ENCODE measurements around the gene BHLHE40. TPM values are rescaled to one million over a fixed set of nuclear protein-coding genes. Genes with fewer than 3 reads are reported as not detected.

BHLHE40 gene
- total RNA-seq, 1 experiment from 2014 or later: 3.5 TPM

DNA sequence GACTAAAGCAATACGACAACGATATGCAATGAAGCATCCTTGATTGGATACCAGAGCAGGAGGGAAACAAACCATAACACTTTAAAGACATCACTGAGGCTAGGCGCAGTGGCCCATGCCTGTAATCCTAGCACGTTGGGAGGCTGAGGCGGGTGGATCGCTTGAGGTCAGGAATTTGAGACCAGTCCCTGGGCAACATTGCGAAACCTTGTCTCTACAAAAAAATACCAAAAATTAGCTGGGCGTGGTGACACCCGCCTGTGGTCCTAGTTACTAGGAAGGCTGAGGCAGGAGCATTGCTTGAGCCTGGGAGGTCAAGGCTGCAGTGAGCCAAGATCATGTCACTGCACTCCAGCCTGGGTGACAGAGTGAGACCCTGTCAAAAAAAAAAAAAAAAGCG lies 33.9 kb upstream of the BHLHE40 start:
- ChIA-PET POLR2A (ENCODE audit: low non-redundant PET) (no interaction called here), CTCF (no interaction called here)
- no peaks in the 10 kb centered on the region for H3K36me3 ChIP-seq (ENCODE audit: insufficient read depth, low read length, poor library complexity, severe bottlenecking)
- no peak for DNase-seq (ENCODE audit: low spot score)
- BruUV-seq (replicated peaks): no TSS peak
- H3K27ac ChIP-seq (ENCODE audit: low read depth, low read length, poor library complexity, severe bottlenecking): no peak overlapping the region
- TF ChIP-seq EZH2 (IDR thresholded peaks at IDR 0.05; ENCODE audit: borderline replicate concordance, low read depth, low read length, poor library complexity, severe bottlenecking): no peak
- no peak for TF ChIP-seq CTCF (conservative IDR thresholded peaks at IDR 0.05; ENCODE audit: low read depth, low read length)
- H3K4me3 ChIP-seq (ENCODE audit: low read depth, low read length, poor library complexity, severe bottlenecking): no peak overlapping the region
- H3K9me3 ChIP-seq (ENCODE audit: low read depth, low read length, poor library complexity, severe bottlenecking): no peaks in the 10 kb centered on the region
- no peaks in the 10 kb centered on the region for H3K27me3 ChIP-seq (replicated peaks; ENCODE audit: insufficient read depth, low read depth, low read length, poor library complexity)
- H3K4me1 ChIP-seq (ENCODE audit: insufficient read depth, low read length, poor library complexity, severe bottlenecking): no peaks in the 10 kb centered on the region
- intact Hi-C loops (cut with micrococcal nuclease; ENCODE audit: unreplicated experiment): no loop called here

DNA sequence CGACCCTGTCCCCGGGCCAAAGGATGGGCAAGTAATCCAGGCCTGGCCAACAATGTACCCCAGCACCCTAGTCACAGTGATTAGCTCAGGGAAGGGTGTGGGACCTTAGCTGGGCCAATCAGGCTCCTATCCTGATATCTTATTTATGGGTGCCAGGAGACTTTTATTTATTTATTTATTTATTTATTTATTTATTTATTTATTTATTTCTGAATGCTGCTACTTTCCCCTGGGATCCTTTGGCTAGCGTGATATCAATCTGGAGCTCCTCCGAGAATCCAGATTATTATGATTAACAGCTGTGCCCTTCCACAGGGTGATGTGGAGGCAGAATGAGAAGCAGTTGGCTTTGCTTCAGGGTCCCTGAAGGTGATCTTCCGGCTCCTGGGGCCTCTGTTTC lies 32.2 kb upstream of the BHLHE40 start:
- H3K4me1 ChIP-seq (ENCODE audit: insufficient read depth, low read length, poor library complexity, severe bottlenecking): no peaks in the 10 kb centered on the region
- H3K27me3 ChIP-seq (replicated peaks; ENCODE audit: insufficient read depth, low read depth, low read length, poor library complexity): no peaks in the 10 kb centered on the region
- no peaks in the 10 kb centered on the region for H3K36me3 ChIP-seq (ENCODE audit: insufficient read depth, low read length, poor library complexity, severe bottlenecking)
- ChIA-PET POLR2A (ENCODE audit: low non-redundant PET) (no interaction called here), CTCF (no interaction called here)
- no peaks in the 10 kb centered on the region for H3K9me3 ChIP-seq (ENCODE audit: low read depth, low read length, poor library complexity, severe bottlenecking)
- H3K4me3 ChIP-seq (ENCODE audit: low read depth, low read length, poor library complexity, severe bottlenecking): no peak overlapping the region
- intact Hi-C loops (cut with micrococcal nuclease; ENCODE audit: unreplicated experiment): no loop called here
- TF ChIP-seq EZH2 (IDR thresholded peaks at IDR 0.05; ENCODE audit: borderline replicate concordance, low read depth, low read length, poor library complexity, severe bottlenecking): no peak
- TF ChIP-seq CTCF (conservative IDR thresholded peaks at IDR 0.05; ENCODE audit: low read depth, low read length): no peak
- DNase-seq (ENCODE audit: low spot score): no peak
- BruUV-seq (replicated peaks): no TSS peak
- no peak overlapping the region for H3K27ac ChIP-seq (ENCODE audit: low read depth, low read length, poor library complexity, severe bottlenecking)

DNA sequence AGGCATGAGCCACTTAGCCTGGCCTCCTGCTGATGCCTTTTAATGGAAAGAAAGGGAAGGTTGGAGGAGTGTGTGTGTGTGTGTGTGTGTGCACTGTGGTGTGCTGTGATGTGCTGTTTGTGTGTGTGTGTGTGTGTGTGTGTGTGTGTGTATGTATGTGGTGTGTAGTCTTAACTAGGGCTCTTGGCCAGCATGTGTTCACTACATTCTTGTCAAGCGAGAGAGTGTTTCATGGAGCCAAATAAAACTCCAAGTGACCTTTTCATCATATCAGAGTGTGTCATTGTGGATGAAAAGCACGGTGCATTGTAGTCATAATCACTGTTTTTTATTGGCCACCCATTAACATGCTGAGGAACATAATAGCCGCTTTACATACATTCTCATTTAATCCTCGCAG lies 30.8 kb upstream of the BHLHE40 start:
- ChIA-PET CTCF (no interaction called here), POLR2A (ENCODE audit: low non-redundant PET) (interaction anchor here (0.6 kb wide), 1 partner anchor 1599 kb away, joined by 3 read pairs; no protein-coding TSS in a partner anchor)
- TF ChIP-seq CTCF (conservative IDR thresholded peaks at IDR 0.05; ENCODE audit: low read depth, low read length): no peak
- TF ChIP-seq EZH2 (IDR thresholded peaks at IDR 0.05; ENCODE audit: borderline replicate concordance, low read depth, low read length, poor library complexity, severe bottlenecking): no peak
- Histone ChIP-seq H3K27ac (ENCODE audit: low read depth, low read length, poor library complexity, severe bottlenecking) (no peak overlapping the region), H3K4me1 (ENCODE audit: insufficient read depth, low read length, poor library complexity, severe bottlenecking) (no peaks in the 10 kb centered on the region), H3K27me3 (replicated peaks; ENCODE audit: insufficient read depth, low read depth, low read length, poor library complexity) (no peaks in the 10 kb centered on the region), H3K36me3 (ENCODE audit: insufficient read depth, low read length, poor library complexity, severe bottlenecking) (no peaks in the 10 kb centered on the region), H3K4me3 (ENCODE audit: low read depth, low read length, poor library complexity, severe bottlenecking) (no peak overlapping the region), H3K9me3 (ENCODE audit: low read depth, low read length, poor library complexity, severe bottlenecking) (no peaks in the 10 kb centered on the region)
- DNase-seq (ENCODE audit: low spot score): no peak
- no TSS peak for BruUV-seq (replicated peaks)
- intact Hi-C loops (cut with micrococcal nuclease; ENCODE audit: unreplicated experiment): no loop called here
